ENCODE measurements around the gene FNDC3B.

DNA sequence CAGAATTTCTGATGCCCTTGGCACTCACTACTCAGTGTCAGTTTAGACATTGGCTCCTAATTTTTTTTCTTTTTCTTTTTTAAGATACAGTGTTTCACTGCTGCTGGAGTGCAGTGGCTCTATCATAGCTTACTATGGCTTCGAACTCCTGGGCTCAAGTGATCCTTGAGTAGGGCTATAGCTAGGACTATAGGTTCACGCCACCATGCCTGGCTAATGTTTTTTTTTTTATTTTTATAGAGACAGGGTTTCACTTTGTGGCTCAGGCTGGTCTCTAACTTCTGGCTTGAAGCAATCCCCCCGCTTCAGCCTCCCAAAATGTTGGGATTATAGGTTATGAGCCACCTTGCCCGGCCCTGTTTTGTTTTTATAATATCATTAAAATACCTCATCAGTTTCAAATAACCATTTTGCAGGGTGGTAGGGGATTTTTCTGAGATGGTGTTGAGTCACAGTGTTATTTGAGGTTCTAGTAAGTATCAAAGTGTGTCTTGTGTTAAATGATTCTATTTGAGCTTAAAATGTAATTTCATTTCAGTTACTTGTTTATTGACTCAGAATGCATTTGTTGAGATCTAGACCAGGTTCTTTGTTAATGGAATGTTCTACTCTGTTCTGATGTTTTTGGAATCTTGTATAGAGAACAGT, 7.0 kb downstream of the FNDC3B start:
- TF ChIP-seq IKZF3 (tag by site-specific recombination; IDR thresholded peaks at IDR 0.05) (no peak), ZNF548 (tag by site-specific recombination; IDR thresholded peaks at IDR 0.05) (no peak), YY1 (tag by site-specific recombination; IDR thresholded peaks at IDR 0.05) (no peak), ZNF184 (tag by site-specific recombination; IDR thresholded peaks at IDR 0.05) (no peak)
